Caco-2 (cell line): ENCODE data around the gene AQP5. TPM values are rescaled to one million over a fixed set of nuclear protein-coding genes. Genes with fewer than 3 reads are reported as not detected.

Experiments
- BruUV-seq: library from RNA; stranded (reverse); fragments of 400-500 nt; replicated peaks from 2 replicates; lab custom pipeline; 2021; lab: Mats Ljungman, UMichigan
- CTCF ChIA-PET: fragments of 300-600 bp; sonication (Branson Sonifier 250); formaldehyde crosslinking; loops from one replicate; lab custom pipeline; 2022; ENCODE audit warnings: antibody characterized with exemption; lab: Charles Lee
- POLR2A ChIA-PET: fragments of 300-600 bp; sonication (Branson Sonifier 250); formaldehyde crosslinking; loops from one replicate; lab custom pipeline; 2022; ENCODE audit warnings: antibody characterized with exemption; lab: Charles Lee
- DNase-seq, 2 experiments: peaks; one replicate each; pipeline versions ENCODE4 v3.0.0 to v3.0.0-alpha.2; 2020 to 2022
- H3K27me3 ChIP-seq: replicated peaks from 2 replicates; pipeline ENCODE4 v1.6.0; 2011; ENCODE audit warnings: low read length; ENCODE audit not compliant: control insufficient read depth, insufficient read depth
- H3K36me3 ChIP-seq: 2 replicates; pipeline ENCODE4 v1.5.1; 2011; ENCODE audit warnings: low read length; ENCODE audit not compliant: control insufficient read depth, insufficient read depth
- H3K4me1 ChIP-seq: fragments of 250-450 bp; sonication (Bioruptor Pico); 2 replicates; pipeline ENCODE4 v1.5.1; 2020; ENCODE audit warnings: mild to moderate bottlenecking
- H3K4me3 ChIP-seq: 2 replicates; pipeline ENCODE4 v1.5.1; 2011; ENCODE audit warnings: low read depth, mild to moderate bottlenecking, control low read depth, low read length
- H3K9me3 ChIP-seq: fragments of 250-450 bp; sonication (Bioruptor Pico); 2 replicates; pipeline ENCODE4 v1.5.1; 2020; ENCODE audit warnings: mild to moderate bottlenecking, moderate library complexity
- H3K27ac Mint-ChIP-seq: one replicate; pipeline ENCODE4 v1.8.0; 2022; ENCODE audit warnings: mixed read lengths; ENCODE audit not compliant: unreplicated experiment
- H3K27me3 Mint-ChIP-seq: one replicate; pipeline ENCODE4 v1.8.0; 2022; ENCODE audit warnings: mixed read lengths; ENCODE audit not compliant: insufficient read depth, unreplicated experiment
- H3K36me3 Mint-ChIP-seq: one replicate; pipeline ENCODE4 v1.8.0; 2022; ENCODE audit warnings: mild to moderate bottlenecking, mixed read lengths; ENCODE audit not compliant: insufficient read depth, unreplicated experiment
- H3K4me1 Mint-ChIP-seq: one replicate; pipeline ENCODE4 v1.8.0; 2022; ENCODE audit warnings: low read depth, mixed read lengths; ENCODE audit not compliant: unreplicated experiment
- H3K4me3 Mint-ChIP-seq: one replicate; pipeline ENCODE4 v1.8.0; 2022; ENCODE audit warnings: mild to moderate bottlenecking, moderate library complexity, mixed read lengths; ENCODE audit not compliant: unreplicated experiment
- H3K9me3 Mint-ChIP-seq: one replicate; pipeline ENCODE4 v1.8.0; 2022; ENCODE audit warnings: mixed read lengths; ENCODE audit not compliant: unreplicated experiment
- CTCF ChIP-seq, 2 experiments: fragments of 200-600 bp in 1 of 2; IDR thresholded peaks; 1 replicate in 1 of 2; 2 replicates in 1 of 2; pipeline versions ENCODE4 v1.5.1 to v1.8.0; 2011 to 2022; ENCODE audit warnings: antibody characterized with exemption in 1 of 2, control low read depth in 1 of 2, inconsistent platforms in 1 of 2, low read depth in 1 of 2, low read length in 1 of 2, mild to moderate bottlenecking in 1 of 2, moderate library complexity in 1 of 2; ENCODE audit not compliant: insufficient read depth in 1 of 2, severe bottlenecking in 1 of 2, unreplicated experiment in 1 of 2
- intact Hi-C: fragments of 100-400 bp; cut with micrococcal nuclease; formaldehyde crosslinking; loops from one replicate; pipeline ENCODE4 v1.10.0; 2022; ENCODE audit not compliant: unreplicated experiment
- total RNA-seq: library from RNA; stranded (reverse); gene quantifications from 2 replicates; pipeline ENCODE4 v1.2.3, GENCODE V29; 2022

Gene AQP5
- total RNA-seq, 1 experiment from 2014 or later: not detected

DNA sequence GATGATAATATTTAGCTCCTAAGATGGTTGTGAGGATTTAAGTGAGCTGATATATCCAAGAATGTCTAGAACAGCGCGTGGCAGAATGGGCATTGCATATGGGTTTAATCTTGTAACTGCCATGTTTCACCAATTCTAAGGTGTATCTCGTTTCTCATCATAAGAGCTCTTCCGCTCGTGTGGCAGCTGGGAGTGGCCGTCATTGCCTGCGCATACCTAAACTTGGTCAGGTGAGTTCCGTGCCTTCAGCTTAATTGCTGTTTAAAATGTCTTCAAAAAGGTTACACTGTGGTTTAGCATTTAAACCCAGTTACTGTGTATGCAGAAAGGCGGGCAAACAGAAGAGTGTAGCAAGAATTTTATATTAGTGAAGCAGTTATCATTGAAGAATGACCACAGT, 15.6 kb upstream of the AQP5 start:
- BruUV-seq: no TSS peak
- no peaks in the 10 kb centered on the region for H3K9me3 ChIP-seq
- DNase-seq: no peak
- H3K9me3 Mint-ChIP-seq: no peaks in the 10 kb centered on the region
- H3K27me3 Mint-ChIP-seq: no peaks in the 10 kb centered on the region
- peaks cover 5% of the 10 kb centered on the region; the same call in 1 of the 2 replicates for H3K4me1 ChIP-seq
- intact Hi-C loops: no loop called here
- no peaks in the 10 kb centered on the region for H3K36me3 ChIP-seq
- CTCF ChIA-PET: interaction anchor here (0.6 to 1.6 kb wide), 6 partner anchors 21 to 219 kb away, joined by 3 to 9 read pairs (median 5); no protein-coding TSS in a partner anchor
- H3K27me3 ChIP-seq: no peaks in the 10 kb centered on the region
- H3K4me3 ChIP-seq: no peak overlapping the region
- peaks cover 5% of the 10 kb centered on the region for H3K36me3 Mint-ChIP-seq
- H3K4me1 Mint-ChIP-seq: peaks cover 12% of the 10 kb centered on the region
- no peak overlapping the region for H3K27ac Mint-ChIP-seq
- no peak overlapping the region for H3K4me3 Mint-ChIP-seq
- no peak for TF ChIP-seq CTCF (IDR thresholded peaks at IDR 0.05; ENCODE audit: insufficient read depth in 1 of 2, low read depth in 1 of 2, low read length in 1 of 2, severe bottlenecking in 1 of 2, unreplicated experiment in 1 of 2)
- POLR2A ChIA-PET: interaction anchor here (0.5 to 0.6 kb wide), 2 partner anchors 78 to 281 kb away, joined by 3 read pairs; no protein-coding TSS in a partner anchor

GRCh38 chr12:49946497-49946896, 15.2 kb upstream of the AQP5 start:
- CTCF ChIA-PET: interaction anchor here (0.9 to 1.6 kb wide), 5 partner anchors 21 to 220 kb away, joined by 3 to 9 read pairs (median 5); no protein-coding TSS in a partner anchor
- H3K9me3 Mint-ChIP-seq: no peaks in the 10 kb centered on the region
- no peaks in the 10 kb centered on the region for H3K27me3 ChIP-seq

GRCh38 chr12:49947593-49948226, 14.0 kb upstream of the AQP5 start:
- Mint-ChIP-seq H3K36me3 (peaks cover 5% of the 10 kb centered on the region), H3K4me1 (peaks cover 12% of the 10 kb centered on the region), H3K27ac (no peak overlapping the region), H3K4me3 (no peak overlapping the region), H3K27me3 (no peaks in the 10 kb centered on the region), H3K9me3 (no peaks in the 10 kb centered on the region)
- no peak for TF ChIP-seq CTCF (IDR thresholded peaks at IDR 0.05; ENCODE audit: insufficient read depth in 1 of 2, low read depth in 1 of 2, low read length in 1 of 2, severe bottlenecking in 1 of 2, unreplicated experiment in 1 of 2)
- no TSS peak for BruUV-seq
- Histone ChIP-seq H3K27me3 (no peaks in the 10 kb centered on the region), H3K36me3 (no peaks in the 10 kb centered on the region), H3K9me3 (no peaks in the 10 kb centered on the region), H3K4me3 (no peak overlapping the region), H3K4me1 (peaks cover 5% of the 10 kb centered on the region; the same call in 1 of the 2 replicates)
- no peak for DNase-seq
- intact Hi-C loops: no loop called here
- CTCF ChIA-PET: interaction anchor here (0.6 to 1.0 kb wide), 2 partner anchors 27 to 80 kb away, joined by 3 to 4 read pairs; no protein-coding TSS in a partner anchor
- POLR2A ChIA-PET: no interaction called here

More at GRCh38 chr12:49946497-49946896, 15.2 kb upstream of the AQP5 start:
- H3K27me3 Mint-ChIP-seq: no peaks in the 10 kb centered on the region
- H3K4me3 ChIP-seq: no peak overlapping the region
- H3K9me3 ChIP-seq: no peaks in the 10 kb centered on the region
- peaks cover 5% of the 10 kb centered on the region; the same call in 1 of the 2 replicates for H3K4me1 ChIP-seq
- DNase-seq: no peak
- peaks cover 5% of the 10 kb centered on the region for H3K36me3 Mint-ChIP-seq
- intact Hi-C loops: no loop called here
- H3K36me3 ChIP-seq: no peaks in the 10 kb centered on the region
- TF ChIP-seq CTCF (IDR thresholded peaks at IDR 0.05; ENCODE audit: insufficient read depth in 1 of 2, low read depth in 1 of 2, low read length in 1 of 2, severe bottlenecking in 1 of 2, unreplicated experiment in 1 of 2): no peak
- no peak overlapping the region for H3K27ac Mint-ChIP-seq
- no peak overlapping the region for H3K4me3 Mint-ChIP-seq
- peaks cover 12% of the 10 kb centered on the region for H3K4me1 Mint-ChIP-seq
- POLR2A ChIA-PET: interaction anchor here (0.5 kb wide), 1 partner anchor 79 kb away, joined by 3 read pairs; no protein-coding TSS in a partner anchor
- BruUV-seq: no TSS peak
